Motor neuron (in vitro differentiated cells): ENCODE results near the gene RASA3. TPM values are rescaled to one million over a fixed set of nuclear protein-coding genes. Genes with fewer than 3 reads are reported as not detected.

Experiments used
- ATAC-seq, 8 experiments: fragments of 200-7000 bp; cut with Tn5 transposase; replicated peaks in 6 of 8; 2 replicates each; pipeline ENCODE4 v1.8.0; 2021; ENCODE audit warnings: mild to moderate bottlenecking in 8 of 8, moderate library complexity in 8 of 8
- H3K27ac ChIP-seq, 2 donors: fragments of 250-450 bp; sonication (Bioruptor Pico); 2 replicates each; pipeline ENCODE4 v1.9.0; 2021; ENCODE audit warnings: antibody characterized with exemption in 2 of 2, mild to moderate bottlenecking in 2 of 2, moderate library complexity in 1 of 2
- H3K4me1 ChIP-seq, 2 donors: fragments of 250-450 bp; sonication (Bioruptor Pico); replicated peaks in 1 of 2; 2 replicates each; pipeline ENCODE4 v1.6.1; 2021; ENCODE audit warnings: antibody characterized with exemption in 2 of 2, mild to moderate bottlenecking in 2 of 2, moderate library complexity in 1 of 2
- H3K4me3 ChIP-seq, 5 donors: fragments of 250-450 bp; sonication (Bioruptor Pico); 2 replicates each; pipeline ENCODE4 v1.9.0; 2021; ENCODE audit warnings: antibody characterized with exemption in 5 of 5, mild to moderate bottlenecking in 5 of 5, moderate library complexity in 4 of 5
- WGBS, 10 experiments: fragments of 450-650 bp; shearing (Covaris generic); methylation state at CpG; one replicate each; pipeline ENCODE4 v1.0.0; 2022; 5-methylcytosine and 5-hydroxymethylcytosine counted together
- in situ Hi-C, 9 experiments: fragments of 400-800 bp; cut with MboI; loops; one replicate each; pipeline ENCODE4 v1.15.0; 2021; ENCODE audit warnings: low sequenced_read_pairs in 9 of 9, low pct_unique_long_range_greater_than_20kb in 2 of 9; ENCODE audit not compliant: unreplicated experiment in 9 of 9
- total RNA-seq, 8 experiments: library from RNA; unstranded; fragments of 300-600 nt; gene quantifications; 2 replicates each; pipeline versions ENCODE4 v1.2.3 to v1.2.4, GENCODE V29; 2022

The RASA3 gene
- total RNA-seq, 8 experiments from 2014 or later, result 1.3 to 25.2 (median 10.0) TPM

DNA sequence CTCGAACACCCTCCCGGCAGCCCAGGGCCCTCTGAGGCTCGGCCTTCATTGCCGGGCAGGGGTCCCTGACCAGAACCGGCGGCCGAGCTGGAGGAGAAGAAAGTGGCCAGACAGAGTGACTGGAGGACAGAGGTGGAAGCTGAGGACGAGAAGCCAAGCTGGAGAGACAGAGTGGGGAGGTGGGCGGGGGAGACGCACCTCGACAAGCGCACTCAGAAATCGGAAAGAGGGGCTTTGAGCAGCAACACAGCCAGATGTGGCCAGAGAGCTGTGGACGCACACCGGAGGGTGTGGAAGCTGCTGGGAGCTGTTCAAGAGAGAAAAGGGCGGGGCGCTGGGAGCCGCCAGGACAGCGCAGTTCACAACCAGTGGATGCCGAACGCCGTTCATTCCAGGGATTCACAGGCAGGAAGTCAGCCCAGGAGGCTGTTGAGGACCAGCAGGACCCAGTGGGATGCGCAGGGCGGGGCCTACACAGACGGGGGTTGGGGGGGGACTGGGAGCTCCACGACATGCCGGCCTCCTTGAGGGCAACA lies 130.3 kb downstream of the RASA3 start:
- H3K27ac ChIP-seq, result no peak overlapping the region
- in situ Hi-C loops, result no loop called here
- no peaks in the 10 kb centered on the region for H3K4me1 ChIP-seq
- H3K4me3 ChIP-seq, result no peak overlapping the region
- peak in 1 of 8 experiments; percentile 8 for ATAC-seq
- 60 to 90% (median 88%) methylated on average over 1 to 3 of the region's 27 CpGs; no CpG with 5 or more reads in 7 of the 10 experiments for WGBS, 10 experiments

DNA sequence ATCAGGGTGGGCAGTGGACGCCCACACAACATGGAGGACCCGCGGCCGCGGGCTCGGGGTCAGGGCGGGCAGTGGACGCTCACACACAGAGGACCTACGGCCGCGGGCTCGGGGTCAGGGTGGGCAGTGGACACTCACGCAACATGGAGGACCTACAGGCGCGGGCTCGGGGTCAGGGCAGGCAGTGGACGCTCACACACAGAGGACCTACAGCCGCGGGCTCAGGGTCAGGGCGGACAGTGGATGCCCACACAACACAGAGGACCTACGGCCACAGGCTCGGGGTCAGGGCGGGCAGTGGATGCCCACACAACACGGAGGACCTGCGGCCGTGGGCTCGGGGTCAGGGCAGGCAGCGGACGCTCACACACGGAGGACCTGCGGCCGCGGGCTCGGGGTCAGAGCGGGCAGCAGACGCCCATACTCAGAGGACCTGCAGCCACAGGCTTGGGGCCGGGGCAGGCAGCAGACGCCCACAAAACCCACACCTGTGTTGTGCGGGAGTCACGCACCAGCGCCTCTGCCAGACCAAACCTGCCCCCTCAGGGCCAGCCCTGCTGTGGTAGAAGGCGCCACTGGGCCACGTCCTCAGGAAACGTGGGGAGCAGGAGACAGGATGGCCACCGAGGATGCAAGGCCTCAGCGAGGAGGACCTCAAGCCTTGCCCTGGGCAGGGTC lies 131.0 kb downstream of the RASA3 start:
- 96 to 100% (median 100%) methylated on average over 1 to 5 of the region's 46 CpGs; no CpG with 5 or more reads in 7 of the 10 experiments for WGBS, 10 experiments
- Histone ChIP-seq H3K4me1 (no peaks in the 10 kb centered on the region), H3K4me3 (no peak overlapping the region), H3K27ac (no peak overlapping the region)
- in situ Hi-C loops, result no loop called here
- peak in 2 of 8 experiments; percentile 14 to 21 for ATAC-seq

DNA sequence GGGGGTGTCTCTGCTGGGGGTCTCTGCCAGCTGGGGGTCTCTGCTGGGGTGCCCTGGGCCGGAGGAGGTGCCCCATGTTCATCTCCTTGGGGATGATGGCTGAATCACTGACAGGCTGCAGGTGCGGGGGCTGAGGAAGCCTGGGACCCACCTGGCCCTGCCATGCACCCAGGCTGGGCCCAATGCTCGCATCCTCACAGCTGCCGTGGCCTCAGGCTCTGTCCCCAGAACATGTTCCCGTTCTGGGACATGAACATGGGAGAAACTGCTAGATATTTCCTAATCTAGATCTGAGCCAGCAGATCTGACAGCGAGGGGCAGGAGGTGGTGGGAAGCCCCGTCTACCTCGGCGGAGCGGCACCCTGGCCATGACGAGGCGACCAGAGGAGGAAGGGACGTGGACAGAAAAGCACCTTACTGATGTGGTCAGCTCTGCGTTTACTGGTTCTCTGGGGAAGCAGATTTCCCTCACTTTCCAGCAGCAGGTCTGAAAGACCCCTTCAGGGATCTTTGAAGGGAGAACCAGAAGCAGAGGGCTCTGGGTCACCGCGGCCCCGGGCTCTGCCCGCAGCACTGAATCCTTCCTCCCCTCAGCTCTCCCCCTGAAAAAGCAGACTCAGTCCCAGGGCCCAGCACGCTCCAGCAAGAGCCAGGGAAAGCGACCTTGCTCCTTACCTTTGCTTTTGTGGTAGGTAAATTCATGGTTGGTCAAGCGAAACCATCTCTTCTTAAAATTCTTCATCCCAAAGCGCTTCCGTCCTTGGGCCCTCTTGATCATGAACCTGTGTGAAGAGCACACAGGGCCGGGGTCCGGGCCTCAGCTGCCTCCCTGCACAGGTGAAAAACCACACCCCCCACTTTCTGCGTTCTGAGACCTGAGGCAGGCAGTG lies 132.0 kb downstream of the RASA3 start:
- ATAC-seq, result no peak
- WGBS, 10 experiments, result 80 to 100% (median 98%) methylated on average over 1 to 11 of the region's 26 CpGs; no CpG with 5 or more reads in 2 of the 10 experiments
- in situ Hi-C loops, result no loop called here

DNA sequence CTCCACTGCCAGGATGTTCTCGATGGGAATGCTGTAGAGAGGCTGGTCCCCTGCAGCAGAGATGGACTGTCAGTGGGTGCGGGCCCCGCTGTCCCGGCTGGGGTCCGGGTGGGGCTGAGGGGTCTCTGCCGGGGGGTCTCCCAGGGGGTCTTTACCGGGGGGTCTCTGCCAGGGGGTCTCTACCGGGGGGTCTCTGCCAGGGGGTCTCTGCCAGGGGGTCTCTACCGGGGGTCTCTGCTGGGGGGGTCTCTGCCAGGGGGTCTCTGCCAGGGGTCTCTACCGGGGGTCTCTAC lies 132.9 kb downstream of the RASA3 start:
- in situ Hi-C loops, result no loop called here
- H3K27ac ChIP-seq, result no peak overlapping the region
- WGBS, 10 experiments, result no CpG with 5 or more reads among the region's 10 CpGs
- H3K4me1 ChIP-seq, result peaks cover 3 to 7% of the 10 kb centered on the region in 2 donors
- ATAC-seq, result no peak
- H3K4me3 ChIP-seq, result no peak overlapping the region

More for the DNA sequence above, 132.0 kb downstream of the RASA3 start:
- peaks cover 0 to under 1% of the 10 kb centered on the region in 2 donors for H3K4me1 ChIP-seq
- no peak overlapping the region for H3K27ac ChIP-seq
- no peak overlapping the region for H3K4me3 ChIP-seq

DNA sequence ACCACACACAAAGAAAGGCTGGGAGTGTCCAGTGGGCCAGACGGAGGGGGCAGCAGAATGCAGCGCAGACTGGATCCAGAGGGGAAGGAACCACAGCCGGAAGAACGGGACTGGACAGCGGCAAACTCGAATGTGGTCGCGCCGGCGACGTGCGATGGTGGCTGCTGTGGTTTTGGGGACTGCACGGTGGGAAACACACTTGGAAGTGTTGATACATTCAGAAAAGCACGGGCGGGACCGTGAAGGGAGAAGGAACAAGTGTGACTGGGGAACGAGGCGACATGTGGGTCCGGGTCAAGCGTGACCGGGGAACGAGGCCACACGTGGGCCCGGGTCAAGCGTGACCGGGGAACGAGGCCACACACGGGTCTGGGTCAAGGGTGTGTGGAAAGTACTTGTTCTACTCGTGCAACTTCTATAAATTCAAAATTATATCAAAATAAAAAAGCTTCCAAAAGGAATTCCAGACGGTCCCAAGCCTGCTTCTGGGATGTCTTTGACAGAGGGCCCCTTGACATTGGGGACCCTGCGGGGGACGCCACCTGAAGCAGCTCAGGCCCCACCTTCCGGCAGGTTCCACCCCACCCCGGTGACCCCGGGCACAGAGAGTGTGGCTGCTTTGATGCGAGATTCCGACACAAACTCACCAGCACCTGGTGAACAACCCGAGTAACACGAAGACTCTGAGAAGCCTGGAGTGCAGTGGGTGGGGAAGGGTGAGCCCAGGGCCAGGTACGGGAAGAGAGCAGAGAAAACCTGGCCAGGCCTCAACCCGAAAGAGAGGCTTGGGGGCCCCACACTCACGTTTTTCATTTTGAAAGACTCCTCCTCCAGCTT lies 133.4 kb downstream of the RASA3 start:
- Histone ChIP-seq H3K27ac (no peak overlapping the region), H3K4me3 (no peak overlapping the region), H3K4me1 (peaks cover 3 to 9% of the 10 kb centered on the region in 2 donors)
- 80 to 95% (median 90%) methylated on average over 1 to 15 of the region's 42 CpGs; no CpG with 5 or more reads in 3 of the 10 experiments for WGBS, 10 experiments
- in situ Hi-C loops, result no loop called here
- ATAC-seq, result no peak

DNA sequence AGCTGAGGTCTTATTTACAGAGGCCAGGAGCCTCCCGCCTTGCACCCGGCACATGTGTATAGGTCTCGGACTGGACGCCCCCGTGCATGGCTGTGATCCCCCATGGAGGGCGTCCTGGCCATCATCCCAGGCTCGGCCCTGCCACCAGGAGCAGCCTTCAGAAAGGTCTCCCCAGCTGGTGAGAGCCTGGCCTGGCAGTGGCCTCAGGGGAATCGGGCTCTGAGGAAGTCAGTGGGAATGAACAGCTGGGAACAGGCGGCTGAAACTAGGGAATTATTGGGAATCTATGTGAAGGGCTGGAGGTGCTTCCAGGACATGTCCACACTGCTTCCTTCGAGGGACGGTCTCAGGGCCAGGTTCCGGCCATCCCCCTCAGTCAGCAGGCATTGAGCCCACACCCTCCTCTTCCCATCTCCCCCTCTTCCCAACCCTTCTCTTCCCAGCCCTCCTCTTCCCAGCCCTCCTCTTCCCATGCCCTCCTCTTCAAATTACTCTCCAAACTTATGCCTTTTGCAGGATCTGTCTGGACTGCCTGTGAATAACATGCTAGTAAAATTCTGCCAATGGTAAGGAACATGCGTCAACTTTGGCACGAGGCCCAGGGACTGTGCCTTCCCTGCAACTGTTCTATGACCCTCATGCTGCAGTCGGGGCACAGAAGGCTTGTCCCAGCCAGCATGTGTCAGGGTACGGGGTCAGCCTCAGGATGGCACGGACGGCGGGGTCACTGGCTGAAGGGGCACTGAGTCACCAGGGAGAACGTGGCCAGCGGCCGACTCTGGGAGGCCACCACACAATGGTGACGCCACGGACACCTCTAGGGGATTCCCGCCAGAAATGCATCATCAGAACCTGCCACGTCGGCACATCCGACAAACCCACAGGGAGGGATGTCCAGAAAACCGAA lies 134.3 kb downstream of the RASA3 start:
- H3K27ac ChIP-seq, result no peak overlapping the region
- H3K4me1 ChIP-seq, result peaks cover 3 to 9% of the 10 kb centered on the region in 2 donors
- in situ Hi-C loops, result no loop called here
- peak in 3 of 8 experiments; percentile 11 to 76 (median 69) for ATAC-seq
- H3K4me3 ChIP-seq, result no peak overlapping the region
- WGBS, 10 experiments, result 36 to 100% (median 88%) methylated on average over 1 to 6 of the region's 29 CpGs; no CpG with 5 or more reads in 3 of the 10 experiments

DNA sequence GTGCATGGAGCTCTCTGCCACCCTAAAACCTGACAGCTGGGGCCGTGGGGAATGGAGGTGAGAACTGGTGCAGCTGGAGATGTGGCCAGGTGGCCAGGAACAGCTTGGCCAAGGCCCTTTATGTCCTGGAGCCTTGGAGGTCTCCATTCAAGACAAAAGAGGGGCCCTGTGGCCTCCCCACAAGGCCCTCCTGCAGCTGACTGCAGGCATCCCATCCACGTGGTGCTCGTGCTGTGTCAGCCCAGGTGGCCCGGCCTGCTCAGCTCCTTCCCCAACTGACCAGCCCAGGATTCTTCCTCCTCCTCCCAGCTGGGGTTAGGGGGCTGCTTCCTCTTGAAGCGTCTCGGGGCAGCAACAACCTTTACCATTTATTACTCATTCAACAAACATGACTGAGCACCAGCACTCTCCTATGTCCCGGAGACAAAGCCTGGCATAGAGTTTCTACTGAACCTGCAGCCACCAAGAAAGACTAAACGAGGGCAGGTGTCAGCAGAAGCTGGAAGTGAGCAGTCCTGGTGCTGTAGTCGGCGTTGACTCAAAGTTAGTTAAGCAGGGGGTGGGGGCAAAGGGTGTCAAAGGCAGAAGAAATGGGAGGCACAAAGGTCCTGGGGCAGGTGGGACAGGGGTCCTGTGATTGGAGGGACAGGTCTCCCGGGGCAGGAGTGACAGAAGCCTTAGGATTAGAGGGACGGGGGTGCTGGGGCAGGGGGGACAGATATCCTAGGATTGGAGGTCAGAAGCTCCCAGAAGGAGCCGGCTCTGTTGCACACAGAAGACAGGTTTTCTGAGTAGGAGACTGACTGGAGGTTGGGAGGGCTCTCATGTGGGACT lies 135.3 kb downstream of the RASA3 start:
- in situ Hi-C loops, result no loop called here
- no peak overlapping the region for H3K4me3 ChIP-seq
- H3K4me1 ChIP-seq, result peaks cover 3 to 17% of the 10 kb centered on the region in 2 donors
- 70 to 91% (median 75%) methylated on average over 2 to 10 of the region's 13 CpGs; no CpG with 5 or more reads in 7 of the 10 experiments for WGBS, 10 experiments
- no peak overlapping the region for H3K27ac ChIP-seq
- ATAC-seq, result no peak

DNA sequence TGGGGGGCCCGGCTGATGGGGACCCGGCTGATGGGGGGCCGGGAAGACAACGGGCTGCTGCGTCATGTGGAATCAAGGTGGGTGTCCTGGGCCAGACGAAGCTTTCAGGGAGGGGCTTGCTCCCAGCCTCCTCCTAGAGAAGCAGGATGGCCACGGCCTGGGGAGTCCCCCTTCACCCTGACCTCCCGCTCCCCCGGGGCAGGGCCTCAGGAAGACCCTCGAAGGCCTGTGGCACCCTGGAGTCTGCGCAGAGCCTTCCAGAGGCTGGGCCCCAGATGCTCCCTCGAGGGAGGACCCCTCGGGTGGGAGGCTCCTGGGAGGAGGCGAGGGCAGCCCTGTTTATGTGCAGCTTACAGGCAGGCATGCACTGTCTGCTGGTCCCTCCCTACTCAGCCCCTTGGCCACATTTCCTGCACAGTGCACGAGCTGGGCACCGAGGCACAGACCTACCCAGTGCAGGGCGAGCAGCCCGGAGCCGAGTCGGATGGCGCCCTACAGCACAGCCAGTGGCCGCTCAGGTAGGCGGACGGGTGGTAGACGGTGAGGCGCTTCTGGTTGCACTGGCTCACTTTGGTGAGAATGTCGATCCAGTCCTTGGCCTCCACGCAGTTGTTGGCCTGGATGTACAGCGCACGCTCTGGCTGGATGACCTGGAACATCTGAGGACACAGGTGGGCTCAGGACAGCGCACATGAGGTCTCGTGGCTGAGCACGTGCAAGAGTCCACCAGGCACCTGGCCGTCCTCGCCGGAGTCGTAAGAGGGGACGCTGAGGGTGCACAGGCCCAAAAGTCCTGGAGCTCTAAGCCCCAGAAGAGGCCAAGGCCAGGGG lies 136.1 kb downstream of the RASA3 start:
- H3K4me3 ChIP-seq, result no peak overlapping the region
- 84 to 98% (median 96%) methylated on average over 4 to 16 of the region's 38 CpGs; no CpG with 5 or more reads in 6 of the 10 experiments for WGBS, 10 experiments
- peak overlapping the region; percentile 11 to 56 for H3K27ac ChIP-seq
- ATAC-seq, result no peak
- peaks cover 3 to 17% of the 10 kb centered on the region in 2 donors for H3K4me1 ChIP-seq
- in situ Hi-C loops, result no loop called here

DNA sequence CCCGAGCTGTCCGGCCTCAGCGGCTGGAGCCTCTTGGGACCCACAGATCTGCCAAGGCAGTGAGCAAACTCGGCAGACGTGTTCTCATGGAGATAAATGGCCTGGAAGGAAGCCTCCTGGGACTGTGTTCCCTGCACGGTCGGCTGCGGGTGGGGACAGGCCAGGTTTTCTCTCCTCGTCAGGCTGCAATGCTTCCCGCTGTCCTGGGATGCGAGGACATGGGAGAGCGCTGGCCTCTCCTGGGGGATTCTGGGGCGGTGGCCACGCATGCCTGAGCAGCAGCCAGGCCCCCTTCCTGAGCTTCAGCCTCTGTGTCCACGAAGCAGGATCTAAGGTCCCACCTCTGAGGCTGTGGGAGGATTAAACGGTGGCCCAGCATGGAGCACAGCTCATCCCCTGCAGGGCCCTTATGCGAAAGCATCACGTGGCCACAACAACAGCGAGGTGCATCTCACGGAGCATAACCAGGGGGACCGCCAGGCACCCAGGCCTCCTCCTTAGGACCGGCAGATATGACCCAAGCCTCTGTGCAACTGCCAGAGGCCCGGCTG lies 137.3 kb downstream of the RASA3 start:
- WGBS, 10 experiments, result 70 to 92% (median 73%) methylated on average over 1 to 5 of the region's 23 CpGs; no CpG with 5 or more reads in 5 of the 10 experiments
- H3K27ac ChIP-seq, result peak overlapping the region; percentile 76 to 85
- ATAC-seq, result peak in 5 of 8 experiments; percentile 71 to 90 (median 88)
- no peak overlapping the region for H3K4me3 ChIP-seq
- peaks cover 3 to 17% of the 10 kb centered on the region in 2 donors for H3K4me1 ChIP-seq
- in situ Hi-C loops, result no loop called here

DNA sequence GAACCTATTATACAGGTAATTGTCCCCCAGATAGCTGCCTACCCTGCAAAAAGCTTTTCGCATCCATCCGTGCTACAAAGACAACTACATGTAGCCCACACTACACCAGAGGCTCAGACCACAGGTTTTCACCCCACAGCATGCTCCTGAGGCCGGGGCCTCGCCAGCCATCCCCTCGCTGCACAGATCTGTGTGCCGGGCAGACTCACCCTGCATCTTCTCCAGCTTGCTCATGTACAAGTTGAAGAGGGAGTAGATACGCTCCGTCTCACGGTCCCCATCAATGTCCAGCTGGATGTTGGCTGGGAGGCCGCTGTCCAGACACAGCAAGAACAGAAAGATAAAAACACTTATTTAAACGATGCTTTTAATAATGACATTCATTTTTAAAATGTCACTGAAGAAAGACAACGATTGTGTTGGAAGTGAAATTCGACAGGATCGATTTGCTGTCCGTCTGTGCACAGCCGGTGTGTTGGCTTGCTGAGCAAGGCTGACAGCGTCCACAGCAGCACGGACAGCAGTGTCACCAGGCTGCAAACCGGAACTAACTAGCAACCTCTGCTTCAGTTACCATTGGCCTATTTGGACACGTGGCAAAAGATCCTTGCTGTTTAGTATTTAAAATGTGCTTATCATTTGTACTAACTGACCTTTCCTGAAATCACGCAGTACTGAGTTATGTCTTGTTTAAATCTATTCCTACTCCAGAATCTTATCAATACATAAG lies 140.0 kb downstream of the RASA3 start:
- peak overlapping the region in 1 of 2 donors; percentile 45 for H3K27ac ChIP-seq

More for the DNA sequence above, 140.0 kb downstream of the RASA3 start:
- Histone ChIP-seq H3K4me1 (peaks cover 3 to 17% of the 10 kb centered on the region in 2 donors), H3K4me3 (no peak overlapping the region)
- ATAC-seq, result peak in 4 of 8 experiments; percentile 26 to 46 (median 39)
- in situ Hi-C loops, result no loop called here
- WGBS, 10 experiments, result 72 to 100% (median 87%) methylated on average over 5 to 15 of the region's 21 CpGs
